ENCODE results near the gene ADORA2B. TPM values are rescaled to one million over a fixed set of nuclear protein-coding genes. Genes with fewer than 3 reads are reported as not detected.
A peak's percentile ranks its signal among the peaks of the same experiment; 100 is the strongest.
"Not testable (repeated sequence)": the region's sequence is repeated elsewhere in the genome, so short reads cannot be mapped to it uniquely, and the experiment has no call there.

The ADORA2B gene
- total RNA-seq, 1 donor from 2014 or later: 3.6 TPM

DNA sequence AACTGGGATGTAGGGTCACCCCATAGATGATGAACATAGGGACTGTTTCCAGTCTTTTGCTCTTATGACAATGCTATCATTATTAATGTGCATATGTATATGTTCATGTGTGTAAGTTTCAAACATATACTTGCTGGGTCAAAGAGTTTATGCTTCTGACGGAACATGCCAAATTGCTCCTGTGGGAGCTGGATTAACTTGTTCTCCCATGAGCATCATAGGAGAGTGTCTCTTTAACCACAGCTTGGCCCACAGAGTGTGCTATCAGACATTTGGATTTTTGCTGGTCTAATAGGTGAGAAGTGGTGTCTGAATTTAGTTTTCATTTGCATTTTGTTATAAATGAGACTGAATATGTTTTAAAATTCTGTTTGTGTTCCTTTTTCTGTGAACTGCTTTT is 22.3 kb upstream of the ADORA2B start:
- DNase-seq: no peak

DNA sequence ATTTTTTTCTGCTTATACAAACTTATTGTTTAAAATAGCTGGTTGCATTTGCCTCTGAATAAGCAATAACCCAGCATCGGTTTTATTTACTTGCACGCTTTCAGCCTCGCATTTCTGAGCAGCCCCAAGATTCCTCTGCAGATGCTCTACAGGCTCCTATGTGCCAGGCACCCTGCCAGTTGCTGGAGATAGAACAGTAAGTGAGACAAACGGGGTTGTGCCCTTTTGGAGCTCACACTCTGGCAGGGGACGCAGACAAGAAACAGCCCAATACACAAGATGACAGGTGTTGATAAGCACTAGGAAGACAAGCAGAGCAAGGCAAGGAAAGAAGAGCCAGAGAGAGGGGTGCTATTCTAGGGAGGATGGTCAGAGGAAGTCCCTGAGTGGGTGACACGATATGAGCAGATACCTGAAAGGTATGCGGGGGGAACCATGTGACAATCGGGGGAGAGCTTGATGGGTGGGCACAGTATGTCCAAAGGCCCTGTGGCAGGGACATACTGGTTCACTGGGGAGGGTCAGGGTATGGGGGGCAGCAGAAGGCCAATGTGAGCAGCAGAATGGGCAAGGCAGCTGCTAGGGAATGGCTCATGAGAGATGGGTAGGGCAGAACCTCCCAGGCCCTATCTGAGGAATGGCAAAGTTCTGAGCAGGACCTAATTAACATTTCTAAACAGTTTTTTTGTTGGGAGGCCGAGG is 18.7 kb upstream of the ADORA2B start:
- DNase-seq: no peak

DNA sequence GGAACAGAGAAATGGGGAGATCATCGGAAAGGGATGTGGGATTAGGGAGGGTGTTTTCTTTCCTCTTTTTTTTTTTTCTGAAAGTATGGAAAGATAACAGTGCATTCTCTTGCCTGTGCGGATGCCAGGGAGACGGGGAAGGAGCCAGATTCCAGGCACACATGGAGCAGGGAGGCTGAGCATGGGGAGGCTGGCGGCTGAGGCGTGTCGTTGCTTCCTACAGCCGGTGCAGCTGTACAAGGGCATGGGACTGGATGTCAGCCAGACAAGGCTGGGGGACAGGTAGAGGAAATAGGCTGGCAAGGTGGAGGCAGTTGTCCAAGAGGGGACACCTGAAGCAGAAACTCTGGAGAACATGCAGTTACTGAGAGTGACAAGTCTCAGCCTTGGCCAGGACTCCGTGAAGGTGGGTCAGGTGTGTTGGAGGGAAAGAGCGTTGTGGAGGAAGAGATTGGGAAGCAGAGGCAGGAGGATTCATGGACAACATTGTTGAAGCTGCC is 16.6 kb upstream of the ADORA2B start:
- no peak for DNase-seq

DNA sequence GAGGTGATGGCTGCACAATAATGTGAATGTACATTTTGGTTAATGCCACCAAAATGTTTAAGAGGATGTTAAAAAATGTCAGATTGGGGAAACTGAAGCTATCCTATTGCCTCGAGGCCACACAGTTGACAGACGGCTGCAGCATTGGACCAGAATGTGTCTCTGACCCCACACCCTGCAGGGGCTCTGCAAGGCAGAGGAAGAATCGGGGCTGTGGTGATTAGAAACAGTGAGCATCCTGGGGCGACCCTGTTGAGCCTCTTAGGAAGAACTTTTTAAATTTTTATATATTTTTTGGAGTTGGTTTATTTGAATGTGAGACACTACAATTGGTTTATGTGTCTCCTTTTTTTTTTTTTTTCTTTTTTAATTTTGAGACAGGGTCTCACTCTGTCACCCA is 15.0 kb upstream of the ADORA2B start:
- DNase-seq: no peak

DNA sequence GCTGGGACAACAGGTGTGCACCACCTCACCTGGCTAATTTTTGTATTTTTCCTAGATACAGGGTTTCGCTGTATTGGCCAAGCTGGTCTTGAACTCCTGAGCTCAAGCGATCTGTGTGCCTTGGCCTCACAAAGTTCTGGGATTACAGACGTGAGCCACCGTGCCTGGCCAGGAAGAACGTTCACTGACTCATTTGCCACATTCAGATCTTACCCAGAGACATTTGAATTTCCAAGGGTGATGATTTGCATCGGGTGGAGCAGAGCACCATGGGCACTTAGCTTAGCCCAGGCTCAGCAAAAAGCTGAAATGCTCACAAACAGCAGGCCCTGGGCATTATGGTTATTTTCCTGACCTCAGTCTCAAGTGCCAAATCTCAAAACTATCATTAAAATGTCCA is 14.5 kb upstream of the ADORA2B start:
- DNase-seq: no peak

DNA sequence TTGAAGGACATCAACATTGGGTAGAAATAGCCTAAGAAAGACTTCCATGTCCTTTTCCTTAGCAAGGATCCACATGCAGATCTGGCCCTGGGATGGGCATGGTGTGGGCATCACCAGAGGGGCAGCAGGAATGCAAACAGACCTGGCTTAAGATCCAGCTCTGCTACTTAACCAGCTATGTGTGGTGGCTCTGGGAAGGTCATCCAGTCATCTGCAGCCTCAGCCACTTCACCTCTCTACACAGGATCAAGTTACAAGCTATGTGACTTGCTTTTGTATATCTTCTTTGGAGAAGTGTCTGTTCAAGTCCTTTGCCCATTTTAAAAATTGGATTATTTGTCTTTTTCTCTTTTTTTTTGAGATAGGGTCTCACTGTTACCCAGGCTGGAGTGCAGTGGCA is 13.5 kb upstream of the ADORA2B start:
- DNase-seq: no peak

DNA sequence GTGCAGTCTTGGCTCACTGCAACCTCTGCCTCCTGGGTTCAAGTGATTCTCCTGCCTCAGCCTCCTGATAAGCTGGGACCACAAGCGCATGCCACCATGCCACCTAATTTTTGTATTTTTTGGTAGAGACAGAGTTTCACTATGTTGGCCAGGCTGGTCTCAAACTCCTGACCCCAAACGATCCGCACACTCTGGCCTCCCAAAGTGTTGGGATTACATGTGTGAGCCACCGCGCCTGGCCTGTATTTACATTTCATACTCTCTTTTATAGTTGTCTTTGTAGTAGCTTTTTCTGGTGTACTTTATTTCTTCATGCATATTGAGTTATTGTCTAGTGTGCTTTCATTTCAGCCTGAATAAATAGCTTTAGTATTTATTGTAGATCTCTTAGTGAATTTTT is 10.1 kb upstream of the ADORA2B start:
- DNase-seq: no peak

DNA sequence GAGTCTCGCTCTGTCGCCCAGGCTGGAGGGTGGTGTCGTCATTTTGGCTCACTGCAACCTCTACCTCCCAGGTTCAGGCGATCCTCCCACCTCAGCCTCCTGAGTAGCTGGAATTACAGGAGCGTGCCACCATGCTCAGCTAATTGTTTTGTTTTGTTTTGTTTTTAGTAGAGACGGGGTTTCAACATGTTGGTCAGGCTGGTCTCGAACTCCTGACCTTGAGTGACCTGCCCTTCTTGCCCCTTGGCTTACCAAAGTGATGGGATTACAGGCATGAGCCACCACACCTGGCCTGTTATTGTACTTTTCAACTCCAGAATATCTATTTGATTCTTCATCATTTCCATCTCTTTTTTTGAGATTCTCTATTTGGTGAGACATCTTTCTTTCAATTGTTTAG is 9.0 kb upstream of the ADORA2B start:
- DNase-seq: no peak

DNA sequence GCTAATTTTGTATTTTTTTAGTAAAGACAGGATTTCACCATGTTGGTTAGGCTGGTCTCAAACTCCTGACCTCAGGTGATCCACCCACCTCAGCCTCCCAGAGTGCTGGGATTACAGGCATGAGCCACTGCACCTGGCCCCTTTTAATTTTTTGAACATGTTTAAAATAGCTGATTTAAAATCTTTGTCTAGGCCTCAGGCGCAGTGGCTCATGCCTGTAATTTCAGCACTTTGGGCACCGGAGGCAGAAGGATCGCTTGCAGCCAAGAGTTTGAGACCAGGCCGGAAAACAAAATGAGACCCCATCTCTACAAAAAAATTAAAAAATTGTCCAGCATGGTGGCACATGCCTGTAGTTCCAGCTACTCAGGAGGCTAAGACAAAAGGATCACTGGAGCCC is 8.4 kb upstream of the ADORA2B start:
- DNase-seq: not testable (repeated sequence)

DNA sequence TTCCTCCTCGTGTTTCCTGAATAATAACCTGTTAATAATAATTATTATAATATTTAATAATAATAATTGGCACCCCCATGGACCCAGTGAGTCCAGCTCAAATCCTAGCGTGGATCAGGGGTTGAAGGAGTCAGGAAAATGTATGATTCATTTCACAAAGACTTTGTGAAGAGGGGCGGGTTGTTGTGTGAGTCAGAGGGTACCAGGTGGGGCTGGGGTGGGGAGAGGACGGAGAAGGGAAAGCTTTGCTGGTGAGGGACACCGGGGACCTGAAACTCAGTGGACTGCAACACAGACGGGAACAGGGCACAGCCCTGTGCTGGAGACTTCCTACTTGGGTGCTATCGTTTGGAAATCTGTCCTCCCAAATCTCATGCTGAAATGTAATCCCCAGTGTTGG is 3.1 kb upstream of the ADORA2B start:
- DNase-seq: no peak

DNA sequence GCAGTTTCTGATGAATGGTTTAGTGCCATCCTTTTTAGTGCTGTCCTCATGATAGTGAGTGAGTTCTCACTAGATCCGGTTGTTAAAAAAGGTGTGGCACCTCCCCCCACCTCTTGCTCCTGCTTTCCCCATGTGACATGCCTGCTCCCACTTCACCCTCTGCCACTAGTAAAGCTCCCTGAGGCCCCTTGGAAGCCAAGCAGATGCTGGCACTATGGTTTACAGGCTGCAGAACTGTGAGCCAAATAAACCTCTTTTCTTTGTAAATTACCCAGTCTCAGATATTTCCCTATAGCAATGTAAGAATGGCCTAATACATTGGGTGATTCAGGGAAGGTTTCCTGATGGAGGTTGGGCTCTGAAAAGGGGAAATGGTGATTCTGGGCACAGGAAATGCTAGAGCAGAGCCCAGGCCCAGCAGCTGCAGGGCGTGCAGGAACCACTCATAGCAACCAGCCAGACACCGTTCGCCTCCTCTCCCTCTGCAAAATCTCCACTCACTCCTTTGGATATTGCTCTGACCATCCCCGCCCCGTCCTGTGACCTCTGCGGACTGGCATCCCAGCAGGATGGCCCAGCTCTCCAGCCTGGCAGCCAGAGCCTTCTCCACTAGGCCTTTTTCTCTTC is 2.6 kb upstream of the ADORA2B start:
- peak; percentile 60 for DNase-seq

DNA sequence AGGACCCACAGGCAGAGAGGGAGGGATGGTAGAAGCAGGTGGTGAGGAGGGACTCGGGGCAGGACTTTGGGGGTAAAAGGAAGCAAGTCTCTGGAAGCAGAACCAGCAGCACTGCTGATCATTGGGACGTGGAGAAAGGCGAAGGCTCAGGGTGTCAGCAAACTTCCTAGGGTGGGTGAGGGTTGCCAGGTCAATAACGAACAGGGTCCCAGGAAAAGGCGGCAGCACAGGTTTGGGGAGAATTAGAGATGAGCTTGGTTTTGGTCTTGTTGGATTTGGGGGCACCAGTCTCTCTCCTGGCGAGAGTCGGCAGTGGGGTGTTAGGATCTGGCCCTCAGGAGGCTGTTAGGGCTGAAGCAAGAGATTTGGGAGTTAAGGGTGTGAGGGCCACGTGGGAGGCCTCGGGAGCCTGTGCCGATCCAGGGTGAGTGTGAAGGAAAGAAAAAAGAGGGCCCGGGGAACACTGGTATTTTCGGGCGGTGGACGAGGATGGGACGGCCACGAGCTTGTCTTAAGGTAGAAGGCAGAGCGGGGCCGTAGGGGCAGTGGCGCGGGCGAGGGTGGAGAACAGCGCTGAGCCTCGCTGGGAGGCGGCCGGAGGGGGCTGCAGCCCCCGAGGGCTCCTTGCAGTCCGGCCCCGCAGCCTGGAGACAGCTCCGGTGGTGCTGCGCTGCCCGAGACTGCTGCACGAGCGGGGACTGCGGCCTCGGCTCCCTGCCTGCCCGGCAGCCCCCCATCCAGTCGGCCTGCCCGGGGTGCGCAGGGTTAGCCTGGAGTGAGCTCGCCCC is 765 bp upstream of the ADORA2B start:
- no peak for DNase-seq

DNA sequence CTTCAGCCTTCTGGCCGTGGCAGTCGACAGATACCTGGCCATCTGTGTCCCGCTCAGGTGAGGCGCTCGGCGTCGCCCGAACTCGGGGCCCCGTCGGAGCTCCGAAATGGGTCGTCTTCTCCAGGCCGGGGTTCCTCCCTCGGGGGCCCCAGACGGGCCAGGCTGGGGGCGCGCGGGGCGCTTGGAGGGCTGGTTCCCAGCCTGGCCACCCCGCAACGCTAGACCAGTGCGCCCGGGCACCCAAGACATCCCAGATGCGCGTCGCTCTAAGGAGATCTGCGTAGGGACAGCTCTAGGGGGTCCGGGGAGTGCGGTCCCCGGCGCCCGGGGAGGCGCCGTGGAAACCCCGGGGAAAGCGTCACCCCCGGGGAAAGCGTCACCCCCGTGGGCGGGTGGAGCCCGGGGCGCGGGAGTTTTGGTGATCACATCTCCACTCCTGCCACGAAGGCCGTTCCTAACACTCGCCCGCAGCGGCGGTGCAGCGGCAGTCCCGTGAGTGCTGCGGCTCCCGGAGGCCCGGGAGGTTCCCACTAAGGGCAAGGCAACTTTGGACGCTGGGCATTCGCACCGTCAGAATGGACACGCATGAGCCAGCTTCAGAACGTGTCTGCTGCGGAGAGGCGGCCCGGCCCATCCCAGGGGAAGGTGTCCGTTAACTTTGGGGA is 729 bp downstream of the ADORA2B start:
- DNase-seq: peak; percentile 48

DNA sequence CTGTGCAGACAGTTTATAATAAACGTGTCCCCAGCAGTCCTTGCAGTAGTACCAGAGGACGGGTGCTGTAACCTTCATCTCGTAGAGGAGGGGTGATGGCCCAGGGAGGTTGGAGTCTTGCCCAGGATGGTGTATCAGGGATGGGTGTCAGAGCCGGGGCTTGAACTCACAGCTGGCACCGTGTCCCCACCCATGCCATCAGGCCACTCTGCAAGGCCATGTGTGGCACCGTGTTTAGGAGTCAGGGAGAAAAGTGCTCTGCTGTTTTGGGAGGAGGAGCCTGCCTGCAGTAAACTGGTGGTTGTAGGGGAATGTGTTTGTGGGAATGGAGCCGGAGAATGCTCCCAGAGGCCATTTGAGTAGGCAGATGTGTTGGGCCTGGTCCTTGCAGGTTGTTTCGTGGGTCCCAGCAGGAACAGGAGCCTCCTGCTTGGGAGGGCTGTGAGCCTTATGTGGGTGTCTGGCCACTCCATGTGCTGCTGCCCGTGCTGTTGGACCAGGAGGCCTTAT is 1.7 kb downstream of the ADORA2B start:
- no peak for DNase-seq

DNA sequence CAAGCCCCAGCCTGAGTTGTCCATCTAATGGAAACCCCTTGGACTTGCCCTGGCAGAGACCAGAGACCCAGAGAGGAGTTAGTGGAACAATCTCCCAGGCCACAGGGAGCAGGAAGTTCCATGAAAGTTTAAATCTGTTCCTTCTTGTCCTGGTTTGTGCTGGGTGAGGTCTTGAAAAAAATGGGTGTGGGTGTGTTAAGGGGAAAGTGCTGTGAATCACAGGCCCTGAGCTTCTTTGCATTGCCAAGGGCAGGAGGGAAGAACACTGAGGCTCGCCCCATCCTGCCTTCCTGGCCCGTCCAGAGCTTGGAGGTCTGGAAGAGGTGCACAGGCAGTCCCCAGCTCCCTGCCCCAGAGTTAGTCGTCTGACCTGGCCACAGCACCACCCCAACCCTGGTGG is 2.3 kb downstream of the ADORA2B start:
- no peak for DNase-seq

DNA sequence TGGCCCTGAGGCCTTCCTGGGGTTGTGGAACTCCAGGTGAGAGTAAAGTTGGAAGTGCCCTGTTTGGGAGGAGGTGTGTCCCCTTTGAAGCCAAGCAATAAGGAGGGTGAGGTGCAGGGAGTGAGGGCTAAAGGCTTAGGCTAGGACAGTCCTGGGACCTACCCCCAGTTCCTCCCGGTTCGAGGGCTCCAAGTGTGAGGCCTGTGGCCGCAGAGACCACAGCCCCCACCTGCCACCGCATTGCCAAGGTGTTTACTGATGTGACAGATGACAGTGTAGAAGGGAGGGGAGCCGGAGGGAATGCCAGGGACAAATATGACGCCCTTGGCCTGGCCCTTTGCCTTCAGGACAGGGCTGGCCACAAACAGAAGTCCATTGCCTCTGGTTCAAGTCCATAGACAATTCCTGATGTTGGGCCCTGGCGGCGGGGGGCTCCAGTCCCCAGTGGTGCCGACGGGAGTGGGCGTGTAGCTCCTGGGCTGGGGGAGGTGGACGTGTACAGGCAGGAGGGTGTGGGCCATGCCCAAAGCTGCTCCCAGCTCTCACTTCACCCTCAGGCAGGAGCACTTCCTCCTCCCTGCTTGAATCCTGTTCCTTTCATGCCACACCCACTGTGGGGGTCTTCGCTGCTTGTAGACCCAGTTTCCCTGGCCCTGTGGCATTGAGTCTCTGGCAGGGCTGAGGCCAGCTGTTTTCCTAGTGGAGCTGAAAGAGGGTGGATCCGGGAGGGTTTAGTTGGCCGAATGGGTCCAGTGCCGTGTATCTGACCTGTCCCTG is 3.2 kb downstream of the ADORA2B start:
- no peak for DNase-seq

DNA sequence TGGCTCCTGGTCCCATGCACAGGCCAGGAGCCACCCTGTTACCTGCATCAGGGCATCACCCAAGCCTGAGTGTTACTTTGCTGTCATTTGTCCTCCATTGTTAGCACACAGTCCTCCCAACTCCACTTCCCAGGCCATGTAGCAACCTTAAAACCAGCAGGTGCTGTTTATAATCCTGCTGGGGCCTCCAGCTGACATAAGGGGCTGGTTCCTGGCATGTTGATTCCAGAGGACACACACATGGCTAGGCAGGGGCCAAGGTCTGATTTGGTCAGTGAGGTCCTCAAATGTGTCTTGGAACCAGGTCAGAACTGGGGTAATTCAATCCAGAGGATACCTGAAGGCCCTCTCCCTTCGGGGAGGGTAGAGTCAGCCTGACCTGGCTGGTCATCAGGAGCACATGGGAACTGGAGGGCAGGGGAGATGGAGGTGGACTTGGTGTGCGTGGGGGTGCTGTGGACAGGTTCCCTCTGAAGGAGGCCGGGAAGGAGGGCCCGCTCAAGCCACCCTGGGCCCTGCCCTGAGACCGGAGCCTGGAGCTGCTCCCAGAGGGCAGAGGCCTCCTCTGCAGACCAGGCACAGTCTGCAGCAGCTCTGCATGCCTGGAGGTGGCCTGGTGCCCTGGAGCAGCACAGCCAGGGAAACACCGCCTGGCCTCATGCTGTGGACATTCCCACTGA is 6.6 kb downstream of the ADORA2B start:
- no peak for DNase-seq

DNA sequence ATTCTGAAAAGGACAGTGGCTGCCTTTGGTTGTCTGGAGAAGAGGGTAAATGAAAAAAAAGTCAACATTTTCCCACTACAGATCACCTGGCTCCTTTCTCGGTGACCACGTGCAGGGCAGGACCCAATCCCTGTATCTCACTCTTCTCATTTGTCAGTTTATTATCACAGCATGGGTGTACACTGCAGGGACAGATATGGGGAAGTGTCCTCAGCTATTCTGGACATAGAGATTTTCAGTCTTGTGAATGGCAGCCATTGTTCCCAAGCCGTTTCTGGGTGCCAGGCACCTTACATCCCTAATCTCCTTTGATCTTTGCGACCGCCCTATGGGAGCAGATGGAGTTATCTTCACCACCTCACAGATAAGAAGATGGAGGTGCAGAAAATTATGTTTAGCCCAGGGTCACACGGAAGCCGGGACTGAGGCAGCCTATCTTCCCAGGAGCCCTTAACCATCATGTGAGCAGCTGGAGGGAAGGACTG is 7.2 kb downstream of the ADORA2B start:
- DNase-seq: no peak

DNA sequence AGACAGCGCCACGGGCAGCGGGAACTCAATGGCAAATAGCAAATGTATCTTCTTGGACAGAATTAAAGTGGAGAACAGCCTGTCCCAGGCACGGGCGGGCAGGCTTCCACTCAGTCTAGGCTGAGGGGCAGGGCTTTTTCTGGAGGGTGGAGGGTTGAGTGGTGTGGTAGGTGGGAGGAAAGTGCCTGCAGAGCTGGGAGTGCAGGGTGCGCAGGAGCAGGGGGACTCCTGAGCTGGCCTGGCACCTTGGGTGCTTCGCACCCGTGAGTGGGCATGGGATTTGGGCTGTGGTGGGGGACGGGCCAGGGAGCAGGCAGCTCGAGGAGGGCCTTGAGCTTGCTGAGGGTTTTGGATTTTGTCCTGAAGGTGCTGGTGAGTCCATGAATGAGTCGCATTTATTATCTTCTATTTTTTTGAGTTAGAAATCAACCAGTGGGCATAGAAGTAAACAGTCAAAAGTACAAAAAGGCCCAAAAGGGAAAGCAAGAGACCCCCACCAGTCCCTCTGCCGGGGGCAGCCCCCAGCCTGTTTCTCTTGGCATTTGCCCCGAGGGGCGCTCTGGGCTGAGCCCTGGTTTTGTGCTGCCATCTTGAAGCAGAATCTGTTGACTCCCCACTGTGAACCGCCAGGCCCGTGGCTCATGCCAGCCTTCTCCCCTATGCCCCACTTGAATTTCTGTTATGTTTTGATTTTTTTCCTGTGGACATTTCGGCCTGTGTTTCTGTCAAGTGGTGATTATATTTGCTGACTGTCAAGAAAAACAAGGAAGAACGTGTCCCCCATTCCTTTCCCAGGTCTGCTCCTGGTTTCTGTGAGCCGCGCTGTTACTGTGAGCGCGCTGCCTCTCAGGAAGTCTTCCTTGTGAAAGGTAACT is 8.2 kb downstream of the ADORA2B start:
- no peak for DNase-seq

DNA sequence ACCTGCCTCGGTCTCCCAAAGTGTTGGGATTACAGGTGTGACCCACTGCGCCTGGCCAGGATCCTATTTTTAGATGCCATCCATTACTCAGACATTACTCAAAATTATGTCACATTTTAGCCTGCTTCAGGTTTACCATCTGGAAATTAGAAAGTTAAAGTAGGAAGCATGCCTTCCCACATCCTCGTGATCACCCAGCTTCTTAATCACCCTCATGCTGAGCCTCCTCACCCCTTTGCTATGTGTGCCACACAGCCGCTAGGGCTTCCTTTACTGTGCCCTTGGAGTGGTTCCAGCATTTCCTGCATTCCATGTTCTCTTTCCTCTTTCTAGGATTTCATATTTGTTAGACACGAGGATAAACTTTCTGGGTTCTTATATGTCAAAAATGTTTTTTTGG is 9.3 kb downstream of the ADORA2B start:
- DNase-seq: peak; percentile 93
